ENCODE measurements around the gene NEK6.

Gene NEK6

DNA sequence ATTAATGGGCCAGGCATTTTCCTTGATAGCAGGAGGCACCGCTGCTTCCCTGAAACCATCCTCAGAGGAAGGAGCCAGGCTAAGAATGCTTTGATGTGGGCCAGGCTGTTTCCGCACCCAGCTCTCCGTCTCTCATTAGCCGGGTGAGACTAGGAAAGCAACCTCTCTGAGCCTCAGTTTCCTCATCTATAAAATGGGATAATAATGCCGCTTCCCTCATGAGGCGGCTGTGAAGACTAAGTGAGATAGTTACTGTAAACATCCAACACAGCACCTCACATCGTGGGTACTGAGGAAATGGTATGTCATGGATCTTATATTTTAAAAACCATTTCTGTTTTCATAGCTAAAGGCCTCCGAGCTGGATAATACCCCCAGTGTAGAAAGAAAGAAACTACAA, 46.5 kb downstream of the NEK6 start:
- no peak for ATAC-seq
- no peak for TF ChIP-seq ISL1 (CRISPR knock-in tag; IDR thresholded peaks at IDR 0.05)
- no peak for TF ChIP-seq ZFP3 (CRISPR knock-in tag; IDR thresholded peaks at IDR 0.05)
- TF ChIP-seq, protein P1, sequence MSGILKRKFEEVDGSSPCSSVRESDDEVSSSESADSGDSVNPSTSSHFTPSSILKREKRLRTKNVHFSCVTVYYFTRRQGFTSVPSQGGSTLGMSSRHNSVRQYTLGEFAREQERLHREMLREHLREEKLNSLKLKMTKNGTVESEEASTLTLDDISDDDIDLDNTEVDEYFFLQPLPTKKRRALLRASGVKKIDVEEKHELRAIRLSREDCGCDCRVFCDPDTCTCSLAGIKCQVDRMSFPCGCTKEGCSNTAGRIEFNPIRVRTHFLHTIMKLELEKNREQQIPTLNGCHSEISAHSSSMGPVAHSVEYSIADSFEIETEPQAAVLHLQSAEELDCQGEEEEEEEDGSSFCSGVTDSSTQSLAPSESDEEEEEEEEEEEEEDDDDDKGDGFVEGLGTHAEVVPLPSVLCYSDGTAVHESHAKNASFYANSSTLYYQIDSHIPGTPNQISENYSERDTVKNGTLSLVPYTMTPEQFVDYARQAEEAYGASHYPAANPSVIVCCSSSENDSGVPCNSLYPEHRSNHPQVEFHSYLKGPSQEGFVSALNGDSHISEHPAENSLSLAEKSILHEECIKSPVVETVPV (CRISPR knock-in tag; IDR thresholded peaks at IDR 0.05): no peak
- TF ChIP-seq ZNF565 (CRISPR knock-in tag; conservative IDR thresholded peaks at IDR 0.05; ENCODE audit: low read depth): no peak
- TF ChIP-seq OSR1 (CRISPR knock-in tag; IDR thresholded peaks at IDR 0.05): no peak
- no peak for TF ChIP-seq ZC3H10 (CRISPR knock-in tag; IDR thresholded peaks at IDR 0.05)
- TF ChIP-seq, protein P2, sequence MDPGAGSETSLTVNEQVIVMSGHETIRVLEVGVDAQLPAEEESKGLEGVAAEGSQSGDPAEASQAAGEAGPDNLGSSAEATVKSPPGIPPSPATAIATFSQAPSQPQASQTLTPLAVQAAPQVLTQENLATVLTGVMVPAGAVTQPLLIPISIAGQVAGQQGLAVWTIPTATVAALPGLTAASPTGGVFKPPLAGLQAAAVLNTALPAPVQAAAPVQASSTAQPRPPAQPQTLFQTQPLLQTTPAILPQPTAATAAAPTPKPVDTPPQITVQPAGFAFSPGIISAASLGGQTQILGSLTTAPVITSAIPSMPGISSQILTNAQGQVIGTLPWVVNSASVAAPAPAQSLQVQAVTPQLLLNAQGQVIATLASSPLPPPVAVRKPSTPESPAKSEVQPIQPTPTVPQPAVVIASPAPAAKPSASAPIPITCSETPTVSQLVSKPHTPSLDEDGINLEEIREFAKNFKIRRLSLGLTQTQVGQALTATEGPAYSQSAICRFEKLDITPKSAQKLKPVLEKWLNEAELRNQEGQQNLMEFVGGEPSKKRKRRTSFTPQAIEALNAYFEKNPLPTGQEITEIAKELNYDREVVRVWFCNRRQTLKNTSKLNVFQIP (CRISPR knock-in tag; IDR thresholded peaks at IDR 0.05; ENCODE audit: borderline replicate concordance, low read depth): no peak
- TF ChIP-seq, protein P3, sequence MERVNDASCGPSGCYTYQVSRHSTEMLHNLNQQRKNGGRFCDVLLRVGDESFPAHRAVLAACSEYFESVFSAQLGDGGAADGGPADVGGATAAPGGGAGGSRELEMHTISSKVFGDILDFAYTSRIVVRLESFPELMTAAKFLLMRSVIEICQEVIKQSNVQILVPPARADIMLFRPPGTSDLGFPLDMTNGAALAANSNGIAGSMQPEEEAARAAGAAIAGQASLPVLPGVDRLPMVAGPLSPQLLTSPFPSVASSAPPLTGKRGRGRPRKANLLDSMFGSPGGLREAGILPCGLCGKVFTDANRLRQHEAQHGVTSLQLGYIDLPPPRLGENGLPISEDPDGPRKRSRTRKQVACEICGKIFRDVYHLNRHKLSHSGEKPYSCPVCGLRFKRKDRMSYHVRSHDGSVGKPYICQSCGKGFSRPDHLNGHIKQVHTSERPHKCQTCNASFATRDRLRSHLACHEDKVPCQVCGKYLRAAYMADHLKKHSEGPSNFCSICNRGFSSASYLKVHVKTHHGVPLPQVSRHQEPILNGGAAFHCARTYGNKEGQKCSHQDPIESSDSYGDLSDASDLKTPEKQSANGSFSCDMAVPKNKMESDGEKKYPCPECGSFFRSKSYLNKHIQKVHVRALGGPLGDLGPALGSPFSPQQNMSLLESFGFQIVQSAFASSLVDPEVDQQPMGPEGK (CRISPR knock-in tag; IDR thresholded peaks at IDR 0.05; ENCODE audit: borderline replicate concordance): no peak
- TF ChIP-seq ESRRG (CRISPR knock-in tag; IDR thresholded peaks at IDR 0.05): no peak
- no peak for TF ChIP-seq CSDC2 (CRISPR knock-in tag; IDR thresholded peaks at IDR 0.05)
- TF ChIP-seq ZFP30 (CRISPR knock-in tag; IDR thresholded peaks at IDR 0.05): no peak
- TF ChIP-seq, protein P4, sequence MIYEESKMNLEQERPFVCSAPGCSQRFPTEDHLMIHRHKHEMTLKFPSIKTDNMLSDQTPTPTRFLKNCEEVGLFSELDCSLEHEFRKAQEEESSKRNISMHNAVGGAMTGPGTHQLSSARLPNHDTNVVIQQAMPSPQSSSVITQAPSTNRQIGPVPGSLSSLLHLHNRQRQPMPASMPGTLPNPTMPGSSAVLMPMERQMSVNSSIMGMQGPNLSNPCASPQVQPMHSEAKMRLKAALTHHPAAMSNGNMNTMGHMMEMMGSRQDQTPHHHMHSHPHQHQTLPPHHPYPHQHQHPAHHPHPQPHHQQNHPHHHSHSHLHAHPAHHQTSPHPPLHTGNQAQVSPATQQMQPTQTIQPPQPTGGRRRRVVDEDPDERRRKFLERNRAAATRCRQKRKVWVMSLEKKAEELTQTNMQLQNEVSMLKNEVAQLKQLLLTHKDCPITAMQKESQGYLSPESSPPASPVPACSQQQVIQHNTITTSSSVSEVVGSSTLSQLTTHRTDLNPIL (CRISPR knock-in tag; IDR thresholded peaks at IDR 0.05; ENCODE audit: low read depth): no peak

DNA sequence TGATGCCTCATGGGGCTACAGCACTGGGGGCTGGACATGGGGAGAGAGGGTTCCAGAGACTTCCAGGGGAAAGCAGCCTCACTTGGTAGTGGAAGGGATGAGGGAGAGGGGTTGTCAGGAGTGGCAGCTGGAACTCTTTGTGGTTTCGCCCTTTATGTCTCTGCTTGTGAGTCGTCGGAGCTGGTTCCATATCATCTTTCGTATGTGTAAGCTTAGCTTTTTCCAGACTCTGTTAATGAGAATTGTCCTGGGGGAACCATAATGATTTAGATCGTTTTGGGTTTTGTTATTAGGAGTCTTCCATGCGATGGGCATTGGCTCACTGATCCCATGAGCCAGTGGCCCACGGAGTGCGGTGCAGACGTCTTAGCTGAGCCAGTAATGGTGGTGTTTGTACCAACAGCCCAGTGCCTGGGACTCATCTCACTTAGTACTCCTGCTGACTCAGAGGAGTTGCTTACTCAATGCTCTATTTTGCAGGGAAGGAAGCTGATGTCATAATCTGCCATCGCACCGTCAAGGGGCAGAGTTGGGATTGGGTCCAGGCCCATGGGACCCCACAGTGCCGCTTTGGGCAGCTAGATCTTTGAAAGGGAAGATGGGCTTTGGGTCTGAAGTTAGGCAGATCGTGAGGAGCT, 48.5 kb downstream of the NEK6 start:
- TF ChIP-seq TOX (CRISPR knock-in tag; IDR thresholded peaks at IDR 0.05; ENCODE audit: borderline replicate concordance) (no peak), ZFP3 (CRISPR knock-in tag; IDR thresholded peaks at IDR 0.05) (peak; percentile 44; the same call in 1 of the 2 replicates)
- ATAC-seq: peak; percentile 82

DNA sequence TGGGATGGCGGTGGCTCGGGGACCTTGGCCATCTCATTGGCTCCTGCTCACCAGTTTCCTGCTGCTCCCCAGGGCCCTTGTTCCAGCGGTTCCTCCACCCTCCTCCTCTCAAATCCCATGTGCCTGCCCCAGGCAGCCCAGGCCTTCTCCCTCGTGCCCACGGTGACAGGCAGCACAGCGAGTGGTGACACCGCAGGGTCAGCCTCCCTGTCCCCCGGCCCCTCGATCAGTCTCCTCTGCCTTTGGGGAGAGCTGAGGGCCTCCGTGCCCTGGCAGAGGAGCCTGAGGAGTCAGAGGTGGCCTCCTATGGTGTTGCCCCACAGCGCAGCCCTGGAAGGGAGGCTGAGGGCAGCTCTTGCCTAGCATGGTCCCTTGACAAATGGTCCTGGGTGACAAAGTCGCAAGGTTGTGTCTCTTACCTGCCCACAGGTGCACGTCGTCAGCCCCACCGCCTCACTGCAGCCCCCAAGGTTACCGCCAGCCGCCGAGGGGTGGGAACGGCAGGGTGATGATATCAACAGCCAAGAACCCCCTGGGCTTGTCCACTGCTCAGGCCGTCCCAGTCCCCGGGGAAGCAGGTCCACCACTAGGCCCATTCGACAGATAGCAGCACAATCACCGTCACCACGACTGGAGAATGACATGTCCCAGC, 49.8 kb downstream of the NEK6 start:
- TF ChIP-seq, protein P3 (CRISPR knock-in tag; IDR thresholded peaks at IDR 0.05; ENCODE audit: borderline replicate concordance): no peak
- TF ChIP-seq, protein P4 (CRISPR knock-in tag; IDR thresholded peaks at IDR 0.05; ENCODE audit: low read depth): no peak
- TF ChIP-seq, protein P1 (CRISPR knock-in tag; IDR thresholded peaks at IDR 0.05): no peak
- TF ChIP-seq ZC3H10 (CRISPR knock-in tag; IDR thresholded peaks at IDR 0.05) (no peak), ZFP3 (CRISPR knock-in tag; IDR thresholded peaks at IDR 0.05) (no peak), ZNF565 (CRISPR knock-in tag; conservative IDR thresholded peaks at IDR 0.05; ENCODE audit: low read depth) (no peak), PPARA (CRISPR knock-in tag; IDR thresholded peaks at IDR 0.05; ENCODE audit: borderline replicate concordance) (no peak), RARB (CRISPR knock-in tag; IDR thresholded peaks at IDR 0.05) (no peak), TCF4 (CRISPR knock-in tag; IDR thresholded peaks at IDR 0.05; ENCODE audit: borderline replicate concordance) (no peak)
- ATAC-seq: no peak

Data from SK-N-SH treated with all-trans-retinoic acid at 6 μM for 48 hours (cell line).